AG04450 (cell line): Measurements from ENCODE around the gene UQCC2. TPM values are rescaled to one million over a fixed set of nuclear protein-coding genes. Genes with fewer than 3 reads are reported as not detected.

Source experiments
- CTCF ChIA-PET: fragments of 300-600, 350-600 bp; formaldehyde crosslinking; extraction: SDS; loops from one replicate; lab custom pipeline; 2022; ENCODE audit warnings: antibody characterized with exemption, inconsistent platforms; lab: Charles Lee
- POLR2A ChIA-PET: fragments of 350-600 bp; formaldehyde crosslinking; extraction: SDS; loops from one replicate; lab custom pipeline; 2021; ENCODE audit warnings: antibody characterized with exemption, inconsistent platforms; lab: Yijun Ruan, JAX
- DNase-seq: peaks from one replicate; pipeline ENCODE4 v3.0.0-alpha.2; 2011; ENCODE audit warnings: low read depth, low spot score
- H3K27ac ChIP-seq: one replicate; pipeline ENCODE4 v1.5.1; 2012; ENCODE audit warnings: low read depth, low read length, control low read depth
- H3K27me3 ChIP-seq: one replicate; pipeline ENCODE4 v1.6.0; 2012; ENCODE audit warnings: low read length; ENCODE audit not compliant: control insufficient read depth, insufficient read depth
- H3K4me3 ChIP-seq: 2 replicates; pipeline ENCODE4 v1.5.1; 2011; ENCODE audit warnings: mild to moderate bottlenecking, low read depth, low read length, control low read depth
- H3K9me3 ChIP-seq: 2 replicates; pipeline ENCODE4 v1.5.1; 2012; ENCODE audit warnings: low read length; ENCODE audit not compliant: control insufficient read depth, insufficient read depth
- polyA plus RNA-seq: library from polyadenylated mRNA; depleted of rRNA; stranded (reverse); fragments of >200 nt; gene quantifications from 2 replicates; pipeline ENCODE4 v1.2.3, GENCODE V29; 2011
- TF ChIP-seq, protein P1 (sequence below): IDR thresholded peaks from 2 replicates; pipeline ENCODE4 v1.5.1; 2011; ENCODE audit warnings: low read depth, low read length, control low read depth, inconsistent platforms

UQCC2 gene
- polyA plus RNA-seq, 1 experiment = 67.9 TPM

GRCh38 chr6:33748841-33749240 is 37.3 kb upstream of the UQCC2 start:
- H3K4me3 ChIP-seq = no peak overlapping the region
- TF ChIP-seq, protein P1, sequence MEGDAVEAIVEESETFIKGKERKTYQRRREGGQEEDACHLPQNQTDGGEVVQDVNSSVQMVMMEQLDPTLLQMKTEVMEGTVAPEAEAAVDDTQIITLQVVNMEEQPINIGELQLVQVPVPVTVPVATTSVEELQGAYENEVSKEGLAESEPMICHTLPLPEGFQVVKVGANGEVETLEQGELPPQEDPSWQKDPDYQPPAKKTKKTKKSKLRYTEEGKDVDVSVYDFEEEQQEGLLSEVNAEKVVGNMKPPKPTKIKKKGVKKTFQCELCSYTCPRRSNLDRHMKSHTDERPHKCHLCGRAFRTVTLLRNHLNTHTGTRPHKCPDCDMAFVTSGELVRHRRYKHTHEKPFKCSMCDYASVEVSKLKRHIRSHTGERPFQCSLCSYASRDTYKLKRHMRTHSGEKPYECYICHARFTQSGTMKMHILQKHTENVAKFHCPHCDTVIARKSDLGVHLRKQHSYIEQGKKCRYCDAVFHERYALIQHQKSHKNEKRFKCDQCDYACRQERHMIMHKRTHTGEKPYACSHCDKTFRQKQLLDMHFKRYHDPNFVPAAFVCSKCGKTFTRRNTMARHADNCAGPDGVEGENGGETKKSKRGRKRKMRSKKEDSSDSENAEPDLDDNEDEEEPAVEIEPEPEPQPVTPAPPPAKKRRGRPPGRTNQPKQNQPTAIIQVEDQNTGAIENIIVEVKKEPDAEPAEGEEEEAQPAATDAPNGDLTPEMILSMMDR = no peak
- peaks cover 5% of the 10 kb centered on the region for H3K27me3 ChIP-seq
- CTCF ChIA-PET = no interaction called here
- H3K27ac ChIP-seq = no peak overlapping the region
- no peak for DNase-seq
- POLR2A ChIA-PET = no interaction called here
- H3K9me3 ChIP-seq = no peaks in the 10 kb centered on the region

GRCh38 chr6:33747823-33748222 is 36.3 kb upstream of the UQCC2 start:
- no peak overlapping the region for H3K27ac ChIP-seq
- TF ChIP-seq, protein P1 = no peak
- H3K27me3 ChIP-seq = peaks cover 15% of the 10 kb centered on the region
- DNase-seq = no peak
- H3K4me3 ChIP-seq = no peak overlapping the region
- CTCF ChIA-PET = interaction anchor here (0.9 to 5.2 kb wide), 2 partner anchors 25 to 280 kb away, joined by 3 to 57 read pairs; no protein-coding TSS in a partner anchor
- POLR2A ChIA-PET = no interaction called here
- H3K9me3 ChIP-seq = no peaks in the 10 kb centered on the region

DNA sequence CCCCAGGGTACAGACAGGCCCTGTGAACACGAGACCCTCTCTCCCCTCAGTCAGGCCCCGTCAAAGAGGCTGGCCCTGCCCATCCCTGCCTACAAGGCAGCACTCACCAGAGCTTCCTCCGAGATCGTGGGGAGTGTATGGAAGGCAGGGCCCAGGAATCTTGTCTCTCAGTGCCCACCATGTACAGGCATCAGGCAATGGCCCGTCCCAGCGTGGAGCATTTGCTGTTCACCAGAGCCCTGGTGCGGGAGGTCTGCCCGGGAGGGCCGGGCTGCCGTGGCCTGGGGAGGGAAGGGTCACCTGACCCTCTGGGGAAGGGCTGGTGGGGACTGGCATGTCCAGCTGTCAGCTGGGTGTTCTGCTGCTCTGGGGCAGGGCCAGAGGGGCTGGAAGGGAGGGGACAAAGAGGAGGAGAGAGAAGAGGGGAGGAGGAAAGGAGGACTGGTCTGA is 35.2 kb upstream of the UQCC2 start, which contains the start of gene IP6K3:
IP6K3 (minus strand) TSS at position 255 of the 450 bp plus-strand sequence. CDS start 11,429 bp downstream, outside the sequence.
- Histone ChIP-seq H3K4me3 (peak within 1 kb of the TSS; percentile 38), H3K27ac (peak within 1 kb of the TSS; percentile 61), H3K27me3 (peaks cover 22% of the 10 kb centered on the region), H3K9me3 (no peaks in the 10 kb centered on the region)
- TF ChIP-seq, protein P1 = no peak
- CTCF ChIA-PET = interaction anchor here (0.9 to 5.2 kb wide), 12 partner anchors 9 to 408 kb away, joined by 3 to 57 read pairs (median 8); partner anchors contain the start of gene UQCC2
- POLR2A ChIA-PET = interaction anchor here (0.7 to 1.8 kb wide), 5 partner anchors 11 to 35 kb away, joined by 3 to 9 read pairs (median 4); partner anchors contain the start of gene UQCC2
- no peak for DNase-seq

- peaks cover 22% of the 10 kb centered on the region for H3K27me3 ChIP-seq
- peak overlapping the region; percentile 61 for H3K27ac ChIP-seq
- DNase-seq = no peak
- TF ChIP-seq, protein P1 = peak; percentile 13; the same call in 1 of the 2 replicates
- ChIA-PET POLR2A (interaction anchor here (0.7 to 1.8 kb wide), 5 partner anchors 12 to 34 kb away, joined by 3 to 9 read pairs (median 4); partner anchors contain the start of gene UQCC2), CTCF (interaction anchor here (0.8 to 5.2 kb wide), 14 partner anchors 8 to 409 kb away, joined by 3 to 62 read pairs (median 10); partner anchors contain the start of gene UQCC2)
- H3K9me3 ChIP-seq = no peaks in the 10 kb centered on the region
- H3K4me3 ChIP-seq = peak overlapping the region; percentile 38
Measured at GRCh38 chr6:33746036-33746600, 34.6 kb upstream of the UQCC2 start.

- ChIA-PET POLR2A (interaction anchor here (1.1 to 1.8 kb wide), 4 partner anchors 12 to 34 kb away, joined by 3 to 9 read pairs (median 4); partner anchors contain the start of gene UQCC2), CTCF (interaction anchor here (0.8 to 5.2 kb wide), 14 partner anchors 8 to 409 kb away, joined by 3 to 62 read pairs (median 10); partner anchors contain the start of gene UQCC2)
- DNase-seq = no peak
- Histone ChIP-seq H3K4me3 (no peak overlapping the region), H3K27ac (peak overlapping the region; percentile 61), H3K9me3 (no peaks in the 10 kb centered on the region), H3K27me3 (peaks cover 22% of the 10 kb centered on the region)
- TF ChIP-seq, protein P1 = no peak
Measured at GRCh38 chr6:33745548-33745947, 34.0 kb upstream of the UQCC2 start.
